H1 (cell line): ENCODE data around the gene EPHA3. TPM values are rescaled to one million over a fixed set of nuclear protein-coding genes. Genes with fewer than 3 reads are reported as not detected.

Experiments
- POLR2AphosphoS5 ChIP-seq: IDR thresholded peaks from 2 replicates; pipeline ENCODE4 v1.6.1; 2011; ENCODE audit warnings: low read depth, low read length
- polyA plus RNA-seq, 7 experiments: library from polyadenylated mRNA; depleted of rRNA in 3 of 7; stranded (reverse) in 5 of 7; unstranded in 2 of 7; fragments of >200 nt in 5 of 7; fragments of 200-250 nt in 2 of 7; gene quantifications; 1 replicate in 5 of 7; 2 replicates in 1 of 7; 4 replicates in 1 of 7; pipeline versions ENCODE4 v1.2.1 to v1.2.3, GENCODE V29; 2011 to 2013; ENCODE audit warnings: missing spikeins in 2 of 7, mixed read lengths in 2 of 7
- total RNA-seq: library from RNA; stranded (reverse); fragmentation: NEBNext Ultra II Directional; extraction: Animal tissue kit (Norgen Biotek cat#: 25700); gene quantifications from 2 replicates; pipeline ENCODE4 v1.2.1, GENCODE V29; 2021
- TF ChIP-seq, protein P1 (sequence below): IDR thresholded peaks from 2 replicates; pipeline ENCODE4 v1.6.1; 2011; ENCODE audit warnings: low read depth, mild to moderate bottlenecking, low read length; ENCODE audit not compliant: insufficient read depth

The EPHA3 gene
- total and polyA plus RNA-seq, 2 of the 8 experiments (the other 6 are each of a cell fraction or from before 2014, with no cell fraction given), result 0.09 to 0.22 TPM

DNA sequence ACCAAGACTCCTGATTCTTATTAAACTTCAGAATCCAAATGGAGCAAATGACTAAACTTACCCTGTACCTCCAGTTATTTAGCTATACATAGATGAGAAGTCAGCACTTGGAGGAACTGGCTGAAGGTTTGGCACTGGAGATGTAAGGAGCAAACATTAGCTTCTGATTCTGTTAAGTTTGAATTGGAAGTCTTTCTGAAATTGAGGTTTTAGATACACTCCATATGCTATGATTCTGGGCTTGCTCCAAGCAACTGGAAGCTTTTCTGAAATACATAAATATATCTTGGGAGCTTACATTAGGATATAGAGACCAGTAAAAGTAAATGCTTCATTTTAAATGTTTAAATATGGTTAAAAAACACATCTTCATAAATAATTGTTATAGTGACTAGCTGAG, 333.7 kb downstream of the EPHA3 start (continued):
- TF ChIP-seq, protein P1, sequence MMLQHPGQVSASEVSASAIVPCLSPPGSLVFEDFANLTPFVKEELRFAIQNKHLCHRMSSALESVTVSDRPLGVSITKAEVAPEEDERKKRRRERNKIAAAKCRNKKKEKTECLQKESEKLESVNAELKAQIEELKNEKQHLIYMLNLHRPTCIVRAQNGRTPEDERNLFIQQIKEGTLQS, result no peak
- no peak for TF ChIP-seq POLR2AphosphoS5
- TF ChIP-seq, all 59 proteins: peak for 0
